ENCODE measurements around the gene CNDP1.
"Not testable (repeated sequence)": the region's sequence is repeated elsewhere in the genome, so short reads cannot be mapped to it uniquely, and the experiment has no call there.

The CNDP1 gene

GRCh38 chr18:74497324-74497676 is 37.0 kb upstream of the CNDP1 start:
- Histone ChIP-seq H3K36me3 (ENCODE audit: insufficient read depth, low read depth, low read length) (peaks cover 40% of the 10 kb centered on the region), H3K9ac (ENCODE audit: low read depth, low read length) (peak overlapping the region; percentile 94; the same call in 1 of the 2 replicates), H3K27me3 (ENCODE audit: insufficient read depth, low read length) (no peaks in the 10 kb centered on the region), H3K9me3 (ENCODE audit: insufficient read depth, low read depth, low read length) (no peaks in the 10 kb centered on the region), H3K4me3 (ENCODE audit: low read length) (peak overlapping the region; percentile 97), H3K4me1 (ENCODE audit: insufficient read depth, low read length) (peaks cover 13% of the 10 kb centered on the region), H3K27ac (ENCODE audit: low read length) (no peak overlapping the region)

- Histone ChIP-seq H3K9ac (ENCODE audit: low read depth, low read length) (no peak overlapping the region), H3K9me3 (ENCODE audit: insufficient read depth, low read depth, low read length) (no peaks in the 10 kb centered on the region), H3K27ac (ENCODE audit: low read length) (no peak overlapping the region), H3K36me3 (ENCODE audit: insufficient read depth, low read depth, low read length) (peaks cover 45% of the 10 kb centered on the region), H3K27me3 (ENCODE audit: insufficient read depth, low read length) (no peaks in the 10 kb centered on the region), H3K4me1 (ENCODE audit: insufficient read depth, low read length) (peaks cover 13% of the 10 kb centered on the region), H3K4me3 (ENCODE audit: low read length) (peak overlapping the region; percentile 97; the same call in 1 of the 2 replicates)
Observed at GRCh38 chr18:74497778-74498177, 36.5 kb upstream of the CNDP1 start.

GRCh38 chr18:74498712-74499627 is 35.3 kb upstream of the CNDP1 start:
- H3K36me3 ChIP-seq (ENCODE audit: insufficient read depth, low read depth, low read length): peaks cover 54% of the 10 kb centered on the region
- H3K9ac ChIP-seq (ENCODE audit: low read depth, low read length): peak overlapping the region; percentile 58; the same call in 1 of the 2 replicates

GRCh38 chr18:74499633-74500032 is 34.7 kb upstream of the CNDP1 start:
- H3K9ac ChIP-seq (ENCODE audit: low read depth, low read length): peak overlapping the region; percentile 58; the same call in 1 of the 2 replicates
- peaks cover 13% of the 10 kb centered on the region for H3K4me1 ChIP-seq (ENCODE audit: insufficient read depth, low read length)
- no peaks in the 10 kb centered on the region for H3K9me3 ChIP-seq (ENCODE audit: insufficient read depth, low read depth, low read length)
- no peaks in the 10 kb centered on the region for H3K27me3 ChIP-seq (ENCODE audit: insufficient read depth, low read length)
- H3K27ac ChIP-seq (ENCODE audit: low read length): no peak overlapping the region
- H3K36me3 ChIP-seq (ENCODE audit: insufficient read depth, low read depth, low read length): peaks cover 59% of the 10 kb centered on the region
- no peak overlapping the region for H3K4me3 ChIP-seq (ENCODE audit: low read length)

More at GRCh38 chr18:74498712-74499627, 35.3 kb upstream of the CNDP1 start:
- H3K27ac ChIP-seq (ENCODE audit: low read length): no peak overlapping the region
- H3K27me3 ChIP-seq (ENCODE audit: insufficient read depth, low read length): no peaks in the 10 kb centered on the region
- no peaks in the 10 kb centered on the region for H3K9me3 ChIP-seq (ENCODE audit: insufficient read depth, low read depth, low read length)
- peaks cover 13% of the 10 kb centered on the region for H3K4me1 ChIP-seq (ENCODE audit: insufficient read depth, low read length)
- no peak overlapping the region for H3K4me3 ChIP-seq (ENCODE audit: low read length)

- H3K27me3 ChIP-seq (ENCODE audit: insufficient read depth, low read length): no peaks in the 10 kb centered on the region
- H3K36me3 ChIP-seq (ENCODE audit: insufficient read depth, low read depth, low read length): peaks cover 66% of the 10 kb centered on the region
- H3K9me3 ChIP-seq (ENCODE audit: insufficient read depth, low read depth, low read length): no peaks in the 10 kb centered on the region
- no peak overlapping the region for H3K9ac ChIP-seq (ENCODE audit: low read depth, low read length)
- H3K4me1 ChIP-seq (ENCODE audit: insufficient read depth, low read length): peaks cover 13% of the 10 kb centered on the region
- H3K27ac ChIP-seq (ENCODE audit: low read length): no peak overlapping the region
- no peak overlapping the region for H3K4me3 ChIP-seq (ENCODE audit: low read length)
Observed at GRCh38 chr18:74500372-74500771, 33.9 kb upstream of the CNDP1 start.

- not testable (repeated sequence) for H3K27me3 ChIP-seq (ENCODE audit: insufficient read depth, low read length); H3K9ac ChIP-seq (ENCODE audit: low read depth, low read length)
- H3K4me1 ChIP-seq (ENCODE audit: insufficient read depth, low read length): peaks cover 13% of the 10 kb centered on the region
Observed at GRCh38 chr18:74500774-74501173, 33.5 kb upstream of the CNDP1 start.

GRCh38 chr18:74501386-74501785 is 32.9 kb upstream of the CNDP1 start:
- Histone ChIP-seq H3K9me3 (ENCODE audit: insufficient read depth, low read depth, low read length) (no peaks in the 10 kb centered on the region), H3K4me3 (ENCODE audit: low read length) (no peak overlapping the region), H3K4me1 (ENCODE audit: insufficient read depth, low read length) (peaks cover 13% of the 10 kb centered on the region), H3K36me3 (ENCODE audit: insufficient read depth, low read depth, low read length) (peaks cover 75% of the 10 kb centered on the region), H3K27ac (ENCODE audit: low read length) (no peak overlapping the region), H3K27me3 (ENCODE audit: insufficient read depth, low read length) (no peaks in the 10 kb centered on the region), H3K9ac (ENCODE audit: low read depth, low read length) (no peak overlapping the region)

More at GRCh38 chr18:74500774-74501173, 33.5 kb upstream of the CNDP1 start:
- H3K27ac ChIP-seq (ENCODE audit: low read length); H3K4me3 ChIP-seq (ENCODE audit: low read length); H3K9me3 ChIP-seq (ENCODE audit: insufficient read depth, low read depth, low read length): not testable (repeated sequence)
- peaks cover 70% of the 10 kb centered on the region for H3K36me3 ChIP-seq (ENCODE audit: insufficient read depth, low read depth, low read length)

GRCh38 chr18:74503137-74503536 is 31.2 kb upstream of the CNDP1 start:
- H3K9me3 ChIP-seq (ENCODE audit: insufficient read depth, low read depth, low read length): no peaks in the 10 kb centered on the region
- H3K9ac ChIP-seq (ENCODE audit: low read depth, low read length): no peak overlapping the region
- peaks cover 86% of the 10 kb centered on the region for H3K36me3 ChIP-seq (ENCODE audit: insufficient read depth, low read depth, low read length)
- no peak overlapping the region for H3K27ac ChIP-seq (ENCODE audit: low read length)
- no peaks in the 10 kb centered on the region for H3K27me3 ChIP-seq (ENCODE audit: insufficient read depth, low read length)
- peaks cover 12% of the 10 kb centered on the region for H3K4me1 ChIP-seq (ENCODE audit: insufficient read depth, low read length)
- no peak overlapping the region for H3K4me3 ChIP-seq (ENCODE audit: low read length)

- H3K9me3 ChIP-seq (ENCODE audit: insufficient read depth, low read depth, low read length): no peaks in the 10 kb centered on the region
- no peaks in the 10 kb centered on the region for H3K27me3 ChIP-seq (ENCODE audit: insufficient read depth, low read length)
- H3K4me3 ChIP-seq (ENCODE audit: low read length): no peak overlapping the region
- peaks cover 93% of the 10 kb centered on the region for H3K36me3 ChIP-seq (ENCODE audit: insufficient read depth, low read depth, low read length)
- H3K27ac ChIP-seq (ENCODE audit: low read length): no peak overlapping the region
- H3K4me1 ChIP-seq (ENCODE audit: insufficient read depth, low read length): peaks cover 4% of the 10 kb centered on the region; the same call in 1 of the 2 replicates
- H3K9ac ChIP-seq (ENCODE audit: low read depth, low read length): no peak overlapping the region
Observed at GRCh38 chr18:74505776-74506175, 28.5 kb upstream of the CNDP1 start.

- H3K36me3 ChIP-seq (ENCODE audit: insufficient read depth, low read depth, low read length): peaks cover 93% of the 10 kb centered on the region
- H3K4me3 ChIP-seq (ENCODE audit: low read length): no peak overlapping the region
- no peaks in the 10 kb centered on the region for H3K27me3 ChIP-seq (ENCODE audit: insufficient read depth, low read length)
- no peak overlapping the region for H3K9ac ChIP-seq (ENCODE audit: low read depth, low read length)
- H3K27ac ChIP-seq (ENCODE audit: low read length): no peak overlapping the region
- peaks cover 4% of the 10 kb centered on the region; the same call in 1 of the 2 replicates for H3K4me1 ChIP-seq (ENCODE audit: insufficient read depth, low read length)
- H3K9me3 ChIP-seq (ENCODE audit: insufficient read depth, low read depth, low read length): no peaks in the 10 kb centered on the region
Observed at GRCh38 chr18:74506448-74507084, 27.7 kb upstream of the CNDP1 start.

- no peaks in the 10 kb centered on the region for H3K27me3 ChIP-seq (ENCODE audit: insufficient read depth, low read length)
- H3K9ac ChIP-seq (ENCODE audit: low read depth, low read length): no peak overlapping the region
- no peak overlapping the region for H3K4me3 ChIP-seq (ENCODE audit: low read length)
- H3K27ac ChIP-seq (ENCODE audit: low read length): no peak overlapping the region
- peaks cover 4% of the 10 kb centered on the region; the same call in 1 of the 2 replicates for H3K4me1 ChIP-seq (ENCODE audit: insufficient read depth, low read length)
- H3K9me3 ChIP-seq (ENCODE audit: insufficient read depth, low read depth, low read length): no peaks in the 10 kb centered on the region
- peaks cover 94% of the 10 kb centered on the region for H3K36me3 ChIP-seq (ENCODE audit: insufficient read depth, low read depth, low read length)
Observed at GRCh38 chr18:74507097-74507881, 27.0 kb upstream of the CNDP1 start.
